ENCODE data around the gene BCL7B.

The BCL7B gene

GRCh38 chr7:73522105-73522872 lies 35.2 kb downstream of the BCL7B start, which contains the start of gene BAZ1B:
TSS of gene BAZ1B (minus strand) at chr7:73522293. CDS start at chr7:73521933, 360 bp downstream.
- no peaks in the 10 kb centered on the region for H3K27me3 ChIP-seq (ENCODE audit: control insufficient read depth, low read length)
- peak within 1 kb of the TSS; percentile 98 for H3K4me2 ChIP-seq (ENCODE audit: low read length)
- H3F3A ChIP-seq (ENCODE audit: control insufficient read depth, insufficient read depth) = peaks cover 32% of the 10 kb centered on the region
- H3K9me3 ChIP-seq (ENCODE audit: control insufficient read depth, insufficient read depth, low read length) = no peaks in the 10 kb centered on the region
- TF ChIP-seq EZH2phosphoT487 (IDR thresholded peaks at IDR 0.05; ENCODE audit: borderline replicate concordance, low read length) (no peak), CTCF (IDR thresholded peaks at IDR 0.05; ENCODE audit: low read depth, low read length, poor library complexity, severe bottlenecking) (no peak)
- peaks cover 78% of the 10 kb centered on the region for H3K79me2 ChIP-seq (ENCODE audit: control insufficient read depth, low read length)
- H3K4me1 ChIP-seq (ENCODE audit: control insufficient read depth, low read length) = peaks cover 74% of the 10 kb centered on the region
- H3K9me2 ChIP-seq (replicated peaks; ENCODE audit: control insufficient read depth, low read length) = no peaks in the 10 kb centered on the region
- H3K27ac ChIP-seq (ENCODE audit: low read depth, low read length) = peak within 1 kb of the TSS; percentile 78
- peaks cover 31% of the 10 kb centered on the region for H4K20me1 ChIP-seq (ENCODE audit: control insufficient read depth, insufficient read depth, low read depth, low read length)
- H3K4me3 ChIP-seq (ENCODE audit: low read length) = peak within 1 kb of the TSS; percentile 90
- peaks cover 45% of the 10 kb centered on the region for H3K36me3 ChIP-seq (ENCODE audit: control insufficient read depth, low read length)

GRCh38 chr7:73521636-73522104 lies 35.8 kb downstream of the BCL7B start:
- H3K9me2 ChIP-seq (replicated peaks; ENCODE audit: control insufficient read depth, low read length) = no peaks in the 10 kb centered on the region

GRCh38 chr7:73520673-73521635 lies 36.5 kb downstream of the BCL7B start:
- Histone ChIP-seq H3K27ac (ENCODE audit: low read depth, low read length) (peak overlapping the region; percentile 78), H4K20me1 (ENCODE audit: control insufficient read depth, insufficient read depth, low read depth, low read length) (peaks cover 34% of the 10 kb centered on the region), H3K79me2 (ENCODE audit: control insufficient read depth, low read length) (peaks cover 87% of the 10 kb centered on the region)

More at GRCh38 chr7:73521636-73522104, 35.8 kb downstream of the BCL7B start:
- TF ChIP-seq CTCF (IDR thresholded peaks at IDR 0.05; ENCODE audit: low read depth, low read length, poor library complexity, severe bottlenecking) (no peak), EZH2phosphoT487 (IDR thresholded peaks at IDR 0.05; ENCODE audit: borderline replicate concordance, low read length) (no peak)
- Histone ChIP-seq H3K27me3 (ENCODE audit: control insufficient read depth, low read length) (no peaks in the 10 kb centered on the region), H3K9me3 (ENCODE audit: control insufficient read depth, insufficient read depth, low read length) (no peaks in the 10 kb centered on the region), H3K79me2 (ENCODE audit: control insufficient read depth, low read length) (peaks cover 84% of the 10 kb centered on the region), H3K4me3 (ENCODE audit: low read length) (peak overlapping the region; percentile 90), H3K4me2 (ENCODE audit: low read length) (peak overlapping the region; percentile 98), H4K20me1 (ENCODE audit: control insufficient read depth, insufficient read depth, low read depth, low read length) (peaks cover 34% of the 10 kb centered on the region), H3F3A (ENCODE audit: control insufficient read depth, insufficient read depth) (peaks cover 26% of the 10 kb centered on the region), H3K27ac (ENCODE audit: low read depth, low read length) (peak overlapping the region; percentile 78), H3K4me1 (ENCODE audit: control insufficient read depth, low read length) (peaks cover 74% of the 10 kb centered on the region), H3K36me3 (ENCODE audit: control insufficient read depth, low read length) (peaks cover 51% of the 10 kb centered on the region)

More at GRCh38 chr7:73520673-73521635, 36.5 kb downstream of the BCL7B start:
- Histone ChIP-seq H3K27me3 (ENCODE audit: control insufficient read depth, low read length) (no peaks in the 10 kb centered on the region), H3K36me3 (ENCODE audit: control insufficient read depth, low read length) (peaks cover 58% of the 10 kb centered on the region), H3F3A (ENCODE audit: control insufficient read depth, insufficient read depth) (peaks cover 20% of the 10 kb centered on the region), H3K4me2 (ENCODE audit: low read length) (peak overlapping the region; percentile 98), H3K9me2 (replicated peaks; ENCODE audit: control insufficient read depth, low read length) (no peaks in the 10 kb centered on the region), H3K4me3 (ENCODE audit: low read length) (peak overlapping the region; percentile 90), H3K9me3 (ENCODE audit: control insufficient read depth, insufficient read depth, low read length) (no peaks in the 10 kb centered on the region), H3K4me1 (ENCODE audit: control insufficient read depth, low read length) (peaks cover 68% of the 10 kb centered on the region)
- TF ChIP-seq EZH2phosphoT487 (IDR thresholded peaks at IDR 0.05; ENCODE audit: borderline replicate concordance, low read length) (no peak), CTCF (IDR thresholded peaks at IDR 0.05; ENCODE audit: low read depth, low read length, poor library complexity, severe bottlenecking) (peak; percentile 16)

All from DOHH2 (cell line).